ENCODE data around the gene PICK1.
"Not testable (repeated sequence)": the region's sequence is repeated elsewhere in the genome, so short reads cannot be mapped to it uniquely, and the experiment has no call there.

The PICK1 gene

GRCh38 chr22:38036392-38037062 is 20.7 kb upstream of the PICK1 start:
- no peak for DNase-seq (ENCODE audit: low spot score)
- TF ChIP-seq, protein P1, sequence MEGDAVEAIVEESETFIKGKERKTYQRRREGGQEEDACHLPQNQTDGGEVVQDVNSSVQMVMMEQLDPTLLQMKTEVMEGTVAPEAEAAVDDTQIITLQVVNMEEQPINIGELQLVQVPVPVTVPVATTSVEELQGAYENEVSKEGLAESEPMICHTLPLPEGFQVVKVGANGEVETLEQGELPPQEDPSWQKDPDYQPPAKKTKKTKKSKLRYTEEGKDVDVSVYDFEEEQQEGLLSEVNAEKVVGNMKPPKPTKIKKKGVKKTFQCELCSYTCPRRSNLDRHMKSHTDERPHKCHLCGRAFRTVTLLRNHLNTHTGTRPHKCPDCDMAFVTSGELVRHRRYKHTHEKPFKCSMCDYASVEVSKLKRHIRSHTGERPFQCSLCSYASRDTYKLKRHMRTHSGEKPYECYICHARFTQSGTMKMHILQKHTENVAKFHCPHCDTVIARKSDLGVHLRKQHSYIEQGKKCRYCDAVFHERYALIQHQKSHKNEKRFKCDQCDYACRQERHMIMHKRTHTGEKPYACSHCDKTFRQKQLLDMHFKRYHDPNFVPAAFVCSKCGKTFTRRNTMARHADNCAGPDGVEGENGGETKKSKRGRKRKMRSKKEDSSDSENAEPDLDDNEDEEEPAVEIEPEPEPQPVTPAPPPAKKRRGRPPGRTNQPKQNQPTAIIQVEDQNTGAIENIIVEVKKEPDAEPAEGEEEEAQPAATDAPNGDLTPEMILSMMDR (IDR thresholded peaks at IDR 0.05; ENCODE audit: extremely low read depth, insufficient read depth, missing control alignments): no peak
- in situ Hi-C loops (cut with MboI; ENCODE audit: low pct_unique_long_range_greater_than_20kb, low sequenced_read_pairs, unreplicated experiment): no loop called here

GRCh38 chr22:38037367-38038150 is 19.6 kb upstream of the PICK1 start:
- in situ Hi-C loops (cut with MboI; ENCODE audit: low pct_unique_long_range_greater_than_20kb, low sequenced_read_pairs, unreplicated experiment); DNase-seq (ENCODE audit: low spot score): not testable (repeated sequence)

GRCh38 chr22:38038426-38038825 is 18.8 kb upstream of the PICK1 start:
- TF ChIP-seq, protein P1 (IDR thresholded peaks at IDR 0.05; ENCODE audit: extremely low read depth, insufficient read depth, missing control alignments): no peak
- in situ Hi-C loops (cut with MboI; ENCODE audit: low pct_unique_long_range_greater_than_20kb, low sequenced_read_pairs, unreplicated experiment): no loop called here
- DNase-seq (ENCODE audit: low spot score): no peak

DNA sequence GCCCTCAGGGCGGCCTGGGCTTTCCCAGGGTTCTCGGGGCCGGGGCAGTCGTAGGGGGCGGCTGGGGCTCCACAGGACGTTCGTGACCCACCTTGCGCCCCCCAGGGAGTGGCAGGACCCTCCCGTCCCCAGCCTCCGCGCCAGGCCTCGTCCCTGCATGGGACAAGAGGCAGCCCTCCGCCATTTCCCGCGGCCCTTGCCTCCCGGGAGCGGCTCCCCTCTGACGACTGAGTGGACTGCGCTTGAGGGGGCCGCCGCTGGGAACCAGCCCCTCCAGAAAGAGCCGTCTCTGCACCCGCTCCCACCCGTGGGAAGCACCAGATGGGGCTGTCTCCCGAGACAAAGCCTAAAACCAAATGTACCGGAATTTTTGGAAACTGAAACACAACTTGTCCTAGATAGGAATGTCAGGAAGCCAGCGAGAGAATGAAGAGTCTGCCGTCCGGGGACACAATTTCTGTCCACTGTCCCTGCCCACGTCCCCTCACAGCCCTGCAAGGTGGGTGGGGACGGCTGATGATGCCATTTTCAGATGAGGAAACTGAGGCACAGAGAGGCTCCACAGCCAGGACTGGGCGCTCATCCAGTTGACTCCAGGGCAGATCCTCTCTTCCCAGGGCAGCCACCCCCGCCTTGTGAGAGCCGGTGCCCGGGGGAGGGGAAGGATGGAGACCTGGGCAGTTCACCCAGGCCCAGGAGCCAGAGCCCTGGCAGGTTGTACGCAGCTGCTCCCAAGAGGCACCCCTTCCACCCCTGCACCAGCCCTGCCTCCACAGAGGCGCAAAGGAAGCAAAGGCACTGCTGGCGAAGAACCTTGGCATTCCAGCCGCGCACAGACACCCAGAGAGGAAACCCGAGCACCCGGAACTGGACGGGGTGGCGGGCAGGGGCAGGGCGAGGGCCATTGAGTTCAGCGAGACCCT is 18.1 kb upstream of the PICK1 start:
- in situ Hi-C loops (cut with MboI; ENCODE audit: low pct_unique_long_range_greater_than_20kb, low sequenced_read_pairs, unreplicated experiment): no loop called here
- TF ChIP-seq, protein P1 (IDR thresholded peaks at IDR 0.05; ENCODE audit: extremely low read depth, insufficient read depth, missing control alignments): no peak
- DNase-seq (ENCODE audit: low spot score): no peak

DNA sequence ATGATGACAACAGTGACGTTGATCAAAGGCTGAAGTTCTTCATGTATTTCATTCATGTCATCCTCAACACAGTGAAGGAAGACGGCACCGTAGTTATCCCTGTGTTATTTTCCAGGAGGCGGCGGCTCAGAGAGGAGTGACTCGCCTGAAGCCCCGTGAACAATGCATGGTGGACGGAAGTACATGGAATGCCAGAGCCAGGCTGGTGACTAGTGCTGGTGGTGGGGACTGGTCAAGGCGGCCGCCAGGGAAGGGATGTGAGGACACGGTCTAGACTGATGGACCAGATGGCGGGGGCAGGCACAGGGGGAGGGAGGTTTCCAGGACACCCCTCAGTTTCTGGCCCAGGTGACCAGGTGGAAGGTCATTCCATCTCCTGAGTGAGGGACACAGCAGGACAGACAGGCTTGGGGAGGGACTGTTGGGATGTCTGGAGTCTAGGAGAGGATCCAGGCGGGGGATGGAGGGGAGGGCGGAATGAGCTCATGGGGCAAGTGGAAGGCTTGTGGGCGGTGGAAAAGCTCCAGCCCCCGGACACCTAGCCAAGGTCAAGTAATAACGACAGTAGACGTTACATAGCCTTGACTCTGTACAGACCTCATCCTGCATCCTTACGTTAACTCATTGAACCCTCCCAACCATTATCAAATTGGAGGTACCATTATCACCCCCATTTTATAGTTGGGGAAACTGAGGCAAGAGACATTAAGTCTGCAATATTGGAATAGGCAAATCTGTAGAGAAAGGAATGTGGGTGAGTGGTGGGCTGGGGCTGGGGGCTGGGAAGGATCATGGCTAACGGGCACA is 16.0 kb upstream of the PICK1 start:
- TF ChIP-seq, protein P1 (IDR thresholded peaks at IDR 0.05; ENCODE audit: extremely low read depth, insufficient read depth, missing control alignments): no peak
- DNase-seq (ENCODE audit: low spot score): no peak
- in situ Hi-C loops (cut with MboI; ENCODE audit: low pct_unique_long_range_greater_than_20kb, low sequenced_read_pairs, unreplicated experiment): no loop called here

- no peak for DNase-seq (ENCODE audit: low spot score)
- TF ChIP-seq, protein P1 (IDR thresholded peaks at IDR 0.05; ENCODE audit: extremely low read depth, insufficient read depth, missing control alignments): no peak
- in situ Hi-C loops (cut with MboI; ENCODE audit: low pct_unique_long_range_greater_than_20kb, low sequenced_read_pairs, unreplicated experiment): no loop called here
Observed at GRCh38 chr22:38041760-38042487, 15.3 kb upstream of the PICK1 start.
